ENCODE data around the gene MYCN.

Gene MYCN

DNA sequence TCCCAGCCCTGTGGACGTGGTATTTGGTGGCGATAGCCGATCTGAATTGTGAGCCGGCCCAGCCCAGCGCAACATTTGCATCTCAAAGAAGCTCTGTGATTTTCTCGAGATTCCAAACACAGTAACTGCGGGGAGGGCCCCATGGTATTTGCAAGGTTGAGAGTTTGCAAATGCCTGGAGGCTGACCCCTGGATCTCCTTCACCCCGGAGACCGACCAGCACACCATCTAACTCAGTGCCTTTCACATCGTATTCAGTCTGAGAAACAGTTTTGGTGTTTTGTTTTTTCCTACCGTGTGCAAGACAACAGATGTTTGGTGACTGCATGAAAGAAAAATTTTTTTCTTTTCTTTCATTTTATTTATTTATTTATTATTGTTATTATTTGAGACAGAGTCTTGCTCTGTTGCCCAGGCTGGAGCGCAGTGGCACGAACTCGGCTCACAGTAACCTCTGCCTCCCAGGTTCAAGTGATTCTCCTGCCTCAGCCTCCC, 40.3 kb downstream of the MYCN start:
- no peak for DNase-seq

DNA sequence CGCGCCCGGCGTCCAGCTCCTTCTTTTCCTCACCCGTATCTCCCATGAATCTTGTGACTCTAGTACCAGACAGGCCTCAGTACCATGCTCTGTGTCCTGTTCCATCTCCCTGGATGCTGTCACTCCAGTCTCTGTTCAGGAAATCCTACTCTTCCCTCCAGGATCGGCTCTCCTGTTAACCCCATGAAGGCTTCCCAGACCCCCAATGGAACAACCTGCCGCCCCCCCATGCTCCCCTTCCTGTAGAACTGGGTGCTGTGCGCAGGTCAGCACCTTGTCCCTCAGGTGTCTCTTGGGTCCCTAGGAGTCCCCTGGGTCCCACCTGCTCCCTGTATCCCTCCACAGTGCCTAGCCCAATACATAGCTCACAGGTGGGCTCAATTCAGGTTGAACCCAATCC, 41.3 kb downstream of the MYCN start:
- no peak for DNase-seq

DNA sequence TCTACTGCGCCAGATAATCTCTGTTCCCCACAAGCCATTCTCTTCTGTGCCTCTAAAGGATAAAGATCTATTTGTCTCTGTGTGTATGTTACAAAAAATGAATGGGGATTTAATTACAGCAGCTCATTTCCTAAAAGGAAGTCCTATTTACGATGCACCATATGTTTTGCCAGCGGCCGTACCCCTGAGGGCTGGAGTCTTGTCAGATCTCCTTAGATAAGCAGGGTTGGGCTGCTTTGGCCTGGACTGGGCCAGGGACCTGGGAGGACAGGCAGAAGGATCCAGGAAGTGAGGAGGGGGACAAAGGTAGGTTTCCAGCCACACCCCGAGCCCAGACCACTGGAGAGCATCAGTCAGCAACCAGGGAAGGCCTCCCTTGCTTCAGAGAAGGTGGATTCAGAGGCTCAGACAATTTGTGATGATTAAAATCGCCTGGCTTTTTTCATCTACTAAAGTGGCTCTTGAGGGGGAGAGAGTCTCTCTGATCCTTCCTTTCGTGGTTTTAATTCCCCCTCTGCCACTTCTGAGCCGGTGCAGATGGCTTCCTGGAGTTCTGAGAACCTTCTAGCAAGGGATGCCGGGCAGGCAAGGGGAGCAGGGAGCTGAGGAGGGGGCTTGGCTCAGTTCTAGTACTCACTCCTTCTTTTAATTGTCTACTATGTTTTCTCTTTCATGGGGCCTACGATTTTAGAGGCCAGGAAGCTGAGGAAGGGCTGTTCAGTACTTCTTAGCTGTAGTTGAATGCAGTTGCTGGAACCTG, 42.1 kb downstream of the MYCN start:
- no peak for DNase-seq

DNA sequence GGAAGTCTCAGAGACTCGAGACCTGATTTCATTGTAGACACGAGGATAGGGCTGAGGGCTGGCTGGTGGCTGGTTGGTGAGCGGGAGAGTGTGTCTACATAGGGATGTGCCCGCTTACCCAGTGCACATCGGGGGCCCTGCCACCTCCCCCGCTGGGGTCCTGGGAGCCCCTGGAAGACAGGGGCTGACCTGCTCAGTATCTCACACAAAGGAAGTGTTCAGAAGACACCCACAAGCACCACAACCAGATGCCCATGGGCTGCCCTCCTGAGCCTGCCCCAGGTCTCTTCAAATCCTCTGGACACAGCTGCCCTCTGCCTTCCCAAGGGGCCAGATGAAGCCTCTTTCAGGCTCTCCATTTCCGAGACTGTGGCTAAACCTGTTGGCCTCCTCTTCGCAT, 43.1 kb downstream of the MYCN start:
- DNase-seq: no peak

DNA sequence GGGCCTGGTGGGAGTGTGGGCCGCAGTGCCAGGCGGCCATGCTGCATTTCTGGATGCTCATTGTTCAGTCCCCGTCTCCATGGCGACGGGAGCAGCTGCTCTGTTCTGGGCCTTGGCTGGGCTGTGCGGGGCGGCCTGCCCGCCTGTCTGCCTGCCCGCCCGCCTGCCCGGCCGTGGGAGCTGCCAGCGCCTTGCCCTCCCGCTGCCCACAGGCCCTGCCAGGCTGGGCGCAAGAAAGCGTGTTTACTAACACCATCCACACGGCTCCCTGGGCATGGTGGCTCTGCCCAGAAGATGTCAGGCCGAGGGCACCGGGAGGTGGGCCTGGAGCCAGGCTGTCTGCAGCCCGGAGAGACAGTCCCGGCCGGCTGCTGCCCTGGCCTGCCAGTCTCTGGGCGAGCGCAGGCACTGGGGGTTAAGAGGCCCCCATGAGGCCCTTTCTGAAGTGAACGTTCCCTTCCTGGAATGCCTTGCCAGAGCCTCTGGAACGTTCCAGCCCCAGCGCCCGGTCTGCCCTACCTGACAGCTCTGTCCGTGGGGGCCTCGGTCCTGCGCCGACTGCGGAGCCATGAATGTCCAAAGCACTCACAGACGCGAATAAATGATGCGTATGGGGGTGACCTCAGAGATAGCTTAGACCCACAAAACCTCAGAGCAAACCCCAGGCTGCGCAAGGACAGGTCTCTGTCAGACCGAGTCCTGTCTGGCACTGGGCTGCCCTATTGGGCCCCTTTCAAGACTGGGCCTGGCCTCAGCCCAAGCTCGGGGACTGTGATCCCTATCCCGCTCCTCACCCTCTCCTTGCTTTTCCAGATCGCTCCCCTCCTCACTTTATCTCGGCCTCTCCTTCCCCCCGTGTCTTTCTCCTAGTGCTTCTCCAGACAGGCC, 44.3 kb downstream of the MYCN start:
- DNase-seq: no peak

DNA sequence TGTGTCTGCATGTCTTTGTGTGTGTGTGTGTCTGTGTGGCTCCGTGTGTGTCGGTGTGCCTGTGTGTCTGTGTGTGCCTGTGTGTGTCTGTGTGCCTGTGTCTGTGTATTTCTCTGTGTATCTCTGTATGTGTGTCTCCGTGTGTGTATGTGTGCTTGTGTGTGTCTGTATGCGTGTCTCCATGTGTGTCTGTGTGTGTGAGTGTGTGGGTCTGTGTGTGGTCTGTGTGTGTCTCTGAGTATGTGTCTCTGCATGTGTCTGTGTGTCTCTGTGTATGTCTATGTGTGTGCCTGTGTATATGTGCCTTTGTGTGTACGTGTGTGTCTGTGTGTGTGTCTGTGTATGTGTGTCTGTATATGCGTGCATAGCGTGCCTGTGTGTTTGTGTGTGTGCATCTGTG, 45.2 kb downstream of the MYCN start:
- DNase-seq: no peak

DNA sequence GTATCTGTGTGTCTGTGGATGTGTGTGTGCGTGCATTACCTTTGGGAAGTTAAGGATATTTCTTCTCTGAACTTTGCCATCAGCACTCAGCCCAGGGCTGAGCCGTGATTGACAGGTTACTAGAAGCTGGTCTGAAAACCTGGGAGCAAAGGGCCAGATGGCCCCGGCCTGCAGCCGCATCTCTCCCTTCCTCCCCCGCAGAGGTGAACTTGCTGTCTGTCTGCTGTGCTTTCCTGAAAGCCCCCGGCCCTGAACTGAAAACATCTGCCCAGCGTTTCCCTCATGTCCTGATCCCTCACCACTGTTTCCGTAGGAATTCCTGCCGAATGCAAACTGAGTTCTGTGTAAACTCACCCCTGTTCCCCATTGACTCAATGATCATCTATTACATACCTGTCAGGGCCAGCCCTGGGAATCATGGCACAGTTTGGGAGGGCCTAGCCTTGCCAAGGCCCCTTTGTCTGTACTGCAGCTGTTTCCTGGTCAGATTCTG, 45.8 kb downstream of the MYCN start:
- DNase-seq: no peak

DNA sequence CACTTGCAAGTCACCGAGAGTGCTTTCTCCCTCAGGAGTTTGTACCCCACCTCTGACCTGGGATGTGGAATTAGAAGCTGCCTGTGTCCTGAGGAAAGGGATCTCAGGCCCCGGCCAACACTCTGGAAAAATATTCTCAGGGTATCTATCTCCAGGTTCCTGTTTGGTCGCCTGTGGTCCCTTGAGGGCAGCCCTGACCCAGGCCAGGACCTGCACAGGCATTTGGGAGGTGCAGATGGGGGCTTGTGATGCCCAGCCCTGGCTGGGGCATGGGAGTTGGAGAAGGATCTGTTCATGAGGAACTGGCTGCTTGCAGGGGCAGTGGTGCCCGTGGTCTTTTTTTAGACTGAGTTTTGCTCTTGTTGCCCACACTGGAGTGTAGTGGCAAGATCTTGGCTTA, 46.3 kb downstream of the MYCN start:
- DNase-seq: no peak

DNA sequence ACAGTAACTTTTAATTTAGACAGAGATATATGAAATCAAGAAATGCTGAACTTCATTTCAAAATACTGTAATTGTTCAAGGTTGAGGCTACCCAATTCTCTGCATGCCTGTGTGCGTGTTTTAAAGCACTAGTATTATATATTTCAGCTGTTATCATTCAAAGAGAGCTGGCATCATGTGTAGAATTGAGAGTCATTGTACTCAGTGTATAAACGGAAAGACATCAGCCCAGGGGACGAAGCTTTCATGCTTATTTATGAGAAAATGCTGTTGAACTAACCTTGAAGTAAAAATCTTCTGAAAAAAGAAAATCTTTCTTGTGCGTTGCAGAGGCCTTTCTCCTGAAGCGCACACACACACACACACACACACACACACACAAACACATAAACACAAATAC, 48.4 kb downstream of the MYCN start:
- no peak for DNase-seq

DNA sequence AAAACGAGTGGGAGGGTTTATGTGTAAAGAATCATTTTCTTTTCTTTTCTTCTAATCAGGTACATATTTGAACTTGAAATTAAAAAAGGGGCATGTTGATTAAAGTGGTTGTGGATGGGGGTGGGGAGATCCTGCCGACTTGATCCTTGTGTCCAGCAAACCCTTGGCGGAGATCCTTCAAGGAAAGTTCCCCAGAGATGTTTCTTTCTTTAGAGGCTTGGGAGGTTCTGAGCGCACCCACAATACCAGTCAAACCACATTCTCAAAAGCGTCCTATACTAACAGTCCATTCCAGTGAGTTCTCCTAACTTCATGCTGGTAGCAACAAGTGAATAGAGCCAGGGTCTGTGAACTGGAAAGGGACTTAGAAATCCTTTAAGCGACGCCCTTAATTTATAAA, 49.2 kb downstream of the MYCN start:
- no peak for DNase-seq

DNA sequence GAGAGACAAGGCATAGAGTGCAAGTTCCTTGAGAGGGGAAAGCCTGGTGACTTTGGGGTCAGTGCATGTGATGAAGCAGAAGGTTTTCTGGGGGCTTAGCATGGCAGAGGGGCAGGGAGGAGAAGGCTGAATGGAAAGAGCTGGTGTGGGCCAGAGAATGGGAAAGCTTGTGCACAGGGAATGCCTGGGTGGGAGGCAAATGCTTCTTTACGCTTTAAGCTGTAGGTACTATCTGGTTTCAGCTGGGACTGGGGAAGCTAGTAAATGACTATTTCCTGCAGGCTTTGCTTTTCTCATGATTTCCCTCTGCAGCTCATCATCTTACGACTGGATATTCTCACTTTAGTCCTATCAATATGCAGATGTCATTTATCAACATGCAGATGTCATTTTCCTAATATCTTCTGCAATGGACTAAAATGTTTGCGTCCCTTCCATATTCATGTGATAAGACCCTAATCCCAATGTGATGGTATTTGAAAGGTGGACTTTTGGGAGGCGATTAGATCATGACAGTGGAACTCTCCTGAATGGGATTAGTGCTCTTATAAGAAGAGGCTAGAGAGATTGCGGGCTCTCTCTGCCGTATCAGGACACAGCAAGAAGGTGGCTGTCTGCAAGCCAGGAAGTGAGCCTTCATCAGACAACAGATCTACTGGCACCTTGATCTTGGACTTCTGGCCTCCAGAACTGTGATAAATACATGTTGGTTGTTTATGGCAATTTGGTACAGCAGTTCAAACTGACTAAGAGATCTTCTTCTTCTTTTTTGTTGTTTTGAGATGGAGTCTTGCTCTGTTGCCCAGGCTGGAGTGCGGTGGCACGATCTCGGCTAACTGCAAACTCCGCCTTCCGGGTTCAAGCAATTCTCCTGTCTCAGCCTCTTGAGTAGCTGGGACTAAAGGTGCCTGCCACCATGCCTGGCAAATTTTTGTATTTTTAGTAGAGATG, 50.1 kb downstream of the MYCN start:
- DNase-seq: no peak

DNA sequence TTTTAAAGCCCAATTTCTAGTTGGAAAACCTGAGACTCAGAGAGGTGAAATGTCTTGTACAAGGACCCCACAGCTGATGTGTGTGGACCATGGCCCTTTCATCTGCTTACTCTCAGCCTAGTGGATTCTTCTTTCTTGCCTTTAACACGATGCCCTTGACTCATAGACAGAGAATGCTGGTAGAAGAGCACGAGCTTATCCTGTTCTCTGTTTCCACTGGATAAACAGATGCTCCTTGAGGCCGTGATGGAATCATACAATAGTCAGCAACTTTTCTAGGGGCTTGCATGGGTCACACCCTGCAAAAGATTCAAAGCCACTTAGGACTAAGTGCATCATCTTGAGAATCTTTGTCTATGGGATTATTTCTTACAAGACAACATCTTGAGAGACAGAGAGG, 50.9 kb downstream of the MYCN start:
- no peak for DNase-seq

DNA sequence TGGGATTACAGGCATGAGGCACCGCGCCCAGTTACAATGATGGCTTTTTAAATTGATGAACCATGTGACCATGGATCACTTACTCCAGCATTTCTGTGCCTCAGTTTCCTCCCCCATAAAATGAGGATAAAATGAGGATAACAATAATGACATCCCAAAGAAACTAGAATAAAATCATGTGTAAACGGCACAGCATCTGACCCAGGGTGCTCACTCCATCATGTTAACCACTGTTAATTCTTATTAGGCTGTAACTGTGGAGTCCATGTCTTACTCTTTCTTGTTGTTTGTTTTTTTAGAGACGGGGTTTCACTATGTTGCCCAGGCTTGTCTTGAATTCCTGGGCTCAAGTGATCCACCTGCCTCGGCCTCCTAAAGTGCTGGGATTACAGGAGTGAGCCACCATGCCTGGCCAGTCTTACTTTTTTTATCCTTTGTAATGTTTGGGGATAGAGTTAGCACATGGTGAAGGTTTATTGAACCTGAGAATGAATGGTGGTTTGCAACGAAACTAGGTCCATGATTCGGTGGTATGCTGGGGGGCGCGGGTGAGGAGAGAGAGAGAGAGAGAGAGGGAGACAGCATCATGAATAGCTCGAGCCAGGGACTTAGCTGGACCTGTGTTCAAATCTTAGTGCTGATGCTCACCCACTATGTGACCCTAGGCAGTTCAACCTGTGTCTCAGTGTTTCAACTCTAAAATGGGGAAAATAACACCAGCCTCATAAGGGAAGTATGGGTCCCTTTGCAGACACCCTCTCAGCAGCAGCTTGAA, 52.3 kb downstream of the MYCN start:
- DNase-seq: no peak

DNA sequence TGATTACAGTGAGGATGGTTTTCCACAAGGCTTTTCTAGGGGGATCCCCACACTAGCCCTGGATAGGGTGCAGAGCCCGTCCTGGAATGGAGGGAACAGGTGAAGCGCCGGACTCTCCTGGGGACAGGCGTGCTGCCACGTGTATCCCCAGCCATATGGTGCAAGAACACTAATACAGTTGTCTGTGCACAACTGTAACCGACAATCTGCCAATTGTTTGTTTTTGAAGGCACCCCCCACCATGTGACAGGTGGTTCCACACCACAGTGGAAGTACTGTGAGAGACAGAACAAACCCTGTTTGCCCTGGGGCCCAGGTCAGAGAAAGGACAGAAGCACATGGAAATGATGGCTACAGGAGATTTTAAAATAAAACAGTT, 52.9 kb downstream of the MYCN start:
- peak; percentile 61 for DNase-seq

DNA sequence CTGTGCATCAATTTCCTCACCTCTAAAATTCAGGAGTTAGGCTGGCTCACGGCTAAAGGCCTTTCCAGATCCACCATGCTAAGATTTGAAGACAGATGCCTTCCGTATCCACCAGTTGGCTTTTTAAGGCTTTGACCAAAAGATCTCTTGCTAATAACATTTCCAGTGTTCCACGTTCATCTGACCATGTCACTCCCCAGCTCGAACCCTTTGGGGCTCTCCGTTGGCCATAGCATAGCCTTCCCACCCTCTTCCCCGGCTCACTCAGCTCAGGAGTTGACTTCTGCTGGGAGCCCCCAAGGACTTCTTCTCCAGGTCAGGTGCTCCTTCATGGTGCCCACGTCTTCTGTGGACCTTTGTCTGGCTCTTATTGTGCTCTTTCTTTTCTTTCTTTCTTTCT, 53.3 kb downstream of the MYCN start:
- DNase-seq: no peak

DNA sequence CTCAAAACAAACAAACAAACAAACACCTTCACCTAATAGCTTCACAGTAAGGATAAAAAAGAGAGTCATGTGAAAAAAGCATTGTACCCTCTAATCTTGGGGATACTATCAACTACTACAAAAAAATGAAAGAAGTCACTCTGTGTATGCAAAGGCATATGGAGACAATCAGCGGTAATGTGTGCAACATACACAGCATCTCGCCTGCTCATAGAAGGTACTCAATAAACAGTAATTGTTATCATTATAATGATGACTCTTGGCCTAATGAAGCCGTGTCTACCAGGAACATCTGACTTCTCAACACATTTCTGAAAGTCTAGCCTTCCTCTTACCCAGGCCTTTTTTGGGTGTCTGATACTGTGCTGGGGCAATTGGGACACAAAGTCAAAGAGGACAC, 55.3 kb downstream of the MYCN start:
- DNase-seq: no peak
